Renal cortical epithelial cell (primary cell): Measurements from ENCODE around the gene KRTAP19-8. TPM values are rescaled to one million over a fixed set of nuclear protein-coding genes. Genes with fewer than 3 reads are reported as not detected.

Source experiments
- DNase-seq: peaks from one replicate; pipeline ENCODE4 v3.0.0-alpha.2; 2011; ENCODE audit warnings: low read depth
- total RNA-seq: library from RNA; depleted of rRNA; stranded (reverse); fragments of >200 nt; gene quantifications from 2 replicates; pipeline ENCODE4 v1.2.3, GENCODE V29; 2014

Gene KRTAP19-8
- total RNA-seq, 1 donor from 2014 or later = not detected

- no peak for DNase-seq
These were observed 25.9 kb downstream of the KRTAP19-8 start for GRCh38 chr21:31012133-31013089.

GRCh38 chr21:31011412-31011811 is 26.9 kb downstream of the KRTAP19-8 start:
- DNase-seq = no peak

- DNase-seq = no peak
These were observed 29.9 kb downstream of the KRTAP19-8 start for GRCh38 chr21:31008355-31008754.

GRCh38 chr21:31005019-31005418 is 33.3 kb downstream of the KRTAP19-8 start:
- no peak for DNase-seq

GRCh38 chr21:31003471-31003870 is 34.8 kb downstream of the KRTAP19-8 start:
- no peak for DNase-seq

- no peak for DNase-seq
These were observed 40.7 kb downstream of the KRTAP19-8 start for GRCh38 chr21:30997541-30997940.

GRCh38 chr21:30996728-30997127 is 41.5 kb downstream of the KRTAP19-8 start:
- DNase-seq = no peak

- no peak for DNase-seq
These were observed 43.3 kb downstream of the KRTAP19-8 start for GRCh38 chr21:30994932-30995331.

- no peak for DNase-seq
These were observed 47.6 kb downstream of the KRTAP19-8 start for GRCh38 chr21:30990514-30991262.

- no peak for DNase-seq
These were observed 49.6 kb downstream of the KRTAP19-8 start for GRCh38 chr21:30988706-30989105.

Other genes starting within 250 kb of the KRTAP19-8 start
- gene KRTAP8-1, start 225.2 kb downstream of the KRTAP19-8 start, total RNA-seq = not detected in 2 replicates
- not detected in 2 replicates for gene KRTAP7-1, start 208.7 kb downstream of the KRTAP19-8 start, total RNA-seq
- gene KRTAP11-1, start 156.9 kb downstream of the KRTAP19-8 start, total RNA-seq = not detected in 2 replicates